ENCODE data around the gene GRB2.
"Not testable (repeated sequence)": the region's sequence is repeated elsewhere in the genome, so short reads cannot be mapped to it uniquely, and the experiment has no call there.

GRB2 gene

DNA sequence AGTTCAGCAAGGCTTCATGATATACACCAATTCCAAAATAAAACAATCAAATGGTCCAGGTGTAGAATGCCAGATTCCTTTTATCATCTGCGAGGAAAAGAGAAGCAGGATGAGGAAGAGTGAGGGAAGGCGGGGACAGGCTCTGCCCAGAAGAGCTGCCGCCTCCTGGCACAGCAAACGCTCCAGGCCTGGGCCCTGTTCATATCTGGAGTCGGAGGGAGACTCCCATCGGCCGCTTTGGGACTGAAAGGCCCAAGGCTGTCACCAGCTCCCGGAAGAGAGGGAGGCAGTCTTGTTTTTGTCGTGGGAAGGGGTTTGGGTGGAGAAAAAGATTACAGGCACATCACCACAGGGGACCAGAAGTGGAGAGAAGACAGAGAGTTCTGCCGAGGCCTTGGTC, 87.3 kb downstream of the GRB2 start:
- no peak for DNase-seq (ENCODE audit: low spot score)

- no peak for DNase-seq (ENCODE audit: low spot score)
Observed at GRCh38 chr17:75317671-75318070, 87.8 kb downstream of the GRB2 start.

- no peak for DNase-seq (ENCODE audit: low spot score)
Observed at GRCh38 chr17:75316253-75316652, 89.2 kb downstream of the GRB2 start.

- no peak for DNase-seq (ENCODE audit: low spot score)
Observed at GRCh38 chr17:75315541-75316243, 89.8 kb downstream of the GRB2 start.

DNA sequence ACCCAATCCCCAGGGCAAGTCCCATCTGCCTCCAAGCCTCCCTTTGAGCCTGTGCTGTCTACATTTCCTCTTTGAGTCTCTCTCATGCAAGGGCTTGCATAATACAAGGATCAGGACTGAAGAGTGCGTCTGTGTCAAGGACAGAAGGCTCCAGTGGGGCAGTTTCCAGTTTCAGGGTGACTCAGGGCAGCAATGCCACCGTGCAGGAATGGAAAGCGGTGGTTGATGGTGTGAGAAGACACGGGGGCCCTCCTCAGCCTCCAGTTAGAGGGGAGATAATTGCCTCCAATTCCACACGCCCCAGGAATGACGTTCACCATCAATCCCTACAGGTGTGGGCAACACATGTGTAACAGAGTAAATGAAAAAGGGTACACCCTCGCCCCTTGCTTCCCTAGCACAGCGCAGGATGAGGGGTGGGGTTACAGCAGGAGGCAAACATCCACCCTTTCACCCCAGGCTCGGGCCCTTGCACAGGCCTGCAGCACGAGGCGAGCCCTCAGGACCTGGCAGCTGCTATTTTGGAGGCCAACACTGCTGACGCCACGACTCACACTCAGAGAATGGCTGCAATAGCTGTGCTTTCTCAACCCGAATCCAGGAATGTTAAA, 91.4 kb downstream of the GRB2 start:
- no peak for DNase-seq (ENCODE audit: low spot score)

DNA sequence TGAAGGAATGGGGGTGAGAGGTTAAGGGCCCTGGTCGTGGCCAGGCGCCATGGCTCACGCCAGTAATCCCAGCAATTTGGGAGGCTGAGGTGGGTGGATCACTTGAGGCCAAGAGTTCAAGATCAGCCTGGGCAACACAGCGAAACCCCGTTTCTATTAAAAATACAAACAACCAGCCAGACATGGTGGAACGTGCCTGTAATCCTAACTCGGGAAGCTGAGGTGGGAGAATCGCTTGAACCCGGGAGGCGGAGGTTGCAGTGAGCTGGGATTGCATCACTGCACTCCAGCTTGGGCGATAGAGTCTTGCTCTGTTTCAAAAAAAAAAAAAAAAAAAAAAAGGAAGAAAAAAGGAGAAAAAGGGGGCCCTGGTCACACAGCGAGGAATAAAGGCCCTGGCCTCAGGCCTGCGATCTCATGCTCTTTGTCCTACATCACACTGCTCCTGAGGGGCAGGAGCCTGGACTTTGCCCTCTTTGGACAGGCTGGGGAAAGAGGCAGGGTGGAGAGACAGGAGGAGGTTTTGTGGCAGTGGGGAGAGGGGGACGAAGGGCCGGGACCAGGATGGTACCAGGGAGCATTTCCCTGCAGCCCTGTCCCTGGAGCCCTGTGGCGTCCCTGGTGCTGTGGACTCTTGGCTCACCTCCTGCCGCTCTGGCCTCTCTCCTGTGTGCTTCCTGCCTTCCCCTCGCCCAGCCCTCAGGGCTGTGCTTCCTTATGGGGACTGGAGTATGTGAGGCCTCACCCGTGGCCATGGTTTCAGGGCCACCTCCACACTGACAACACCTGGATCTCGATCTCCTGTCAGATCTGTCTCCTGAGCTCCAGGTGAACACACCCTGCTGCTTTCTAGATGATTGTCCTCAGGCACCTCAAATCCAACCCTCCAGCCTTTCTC, 96.5 kb downstream of the GRB2 start:
- DNase-seq (ENCODE audit: low spot score) = no peak

- no peak for DNase-seq (ENCODE audit: low spot score)
Observed at GRCh38 chr17:75307957-75308731, 97.3 kb downstream of the GRB2 start.

GRCh38 chr17:75301502-75302206, 103.8 kb downstream of the GRB2 start:
- no peak for DNase-seq (ENCODE audit: low spot score)

- no peak for DNase-seq (ENCODE audit: low spot score)
Observed at GRCh38 chr17:75301049-75301448, 104.4 kb downstream of the GRB2 start.

DNA sequence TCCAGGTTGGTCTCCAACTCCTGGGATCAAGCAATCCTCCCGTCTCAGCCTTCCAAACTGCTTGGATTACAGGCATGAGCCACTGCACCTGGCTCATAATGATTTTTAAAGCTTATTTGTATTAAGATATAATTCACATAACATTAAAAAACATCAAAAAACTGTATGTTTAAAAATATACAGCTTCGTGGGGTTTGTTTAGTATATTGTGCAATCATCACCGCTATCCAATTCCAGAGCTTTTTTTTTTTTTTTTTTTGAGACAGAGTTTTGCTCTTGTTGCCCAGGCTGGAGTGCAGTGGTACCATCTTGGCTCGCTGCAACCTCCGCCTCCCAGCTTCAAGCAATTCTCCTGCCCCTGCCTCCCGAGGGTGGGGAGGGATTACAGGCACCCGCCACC, 105.2 kb downstream of the GRB2 start:
- DNase-seq (ENCODE audit: low spot score) = no peak

DNA sequence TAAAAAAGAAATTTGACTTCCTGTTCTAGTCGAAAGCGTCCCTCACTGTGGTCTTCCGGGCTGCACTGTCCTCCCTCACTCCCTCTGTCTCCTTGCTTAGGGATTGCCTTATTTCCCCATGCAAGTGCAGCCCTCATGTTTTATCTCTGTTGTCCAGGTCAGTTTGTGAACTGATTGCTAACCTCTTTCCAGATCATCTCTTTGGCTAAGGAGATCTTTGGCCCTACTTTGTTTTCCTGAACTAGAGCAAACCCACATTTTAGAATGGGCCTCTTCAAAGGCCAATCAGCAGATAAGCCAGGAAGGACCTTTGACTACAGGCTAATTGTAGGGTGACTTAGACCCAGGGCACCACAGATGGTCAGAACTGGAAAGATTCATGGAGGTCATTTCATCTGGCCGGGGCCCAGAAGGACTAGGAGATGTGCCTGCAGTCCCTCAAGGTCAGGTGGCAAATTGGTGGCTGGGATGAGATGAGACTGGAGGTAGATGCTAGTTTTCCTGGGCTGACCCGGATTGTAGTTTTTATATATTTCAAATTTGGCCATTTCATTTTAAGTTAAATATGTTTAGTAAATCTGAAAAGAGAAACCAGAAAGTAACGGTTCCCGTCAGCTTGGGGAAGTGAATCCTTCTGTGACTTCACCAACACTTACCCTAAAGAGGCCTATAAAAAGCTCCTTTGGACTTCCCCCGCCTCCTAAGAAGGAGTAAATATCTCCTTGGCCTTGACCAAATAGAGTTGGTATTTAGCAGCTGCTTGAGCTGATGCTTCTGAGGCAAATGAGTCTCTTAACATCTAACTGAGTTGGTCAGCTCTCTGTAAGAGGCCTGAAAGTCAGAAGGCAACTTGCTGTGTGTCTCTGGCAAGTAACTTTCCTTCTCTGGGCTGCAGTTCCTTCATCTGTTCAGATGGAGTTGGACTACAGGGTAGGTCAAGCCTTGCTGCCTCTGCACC, 110.0 kb downstream of the GRB2 start:
- DNase-seq (ENCODE audit: low spot score) = no peak

DNA sequence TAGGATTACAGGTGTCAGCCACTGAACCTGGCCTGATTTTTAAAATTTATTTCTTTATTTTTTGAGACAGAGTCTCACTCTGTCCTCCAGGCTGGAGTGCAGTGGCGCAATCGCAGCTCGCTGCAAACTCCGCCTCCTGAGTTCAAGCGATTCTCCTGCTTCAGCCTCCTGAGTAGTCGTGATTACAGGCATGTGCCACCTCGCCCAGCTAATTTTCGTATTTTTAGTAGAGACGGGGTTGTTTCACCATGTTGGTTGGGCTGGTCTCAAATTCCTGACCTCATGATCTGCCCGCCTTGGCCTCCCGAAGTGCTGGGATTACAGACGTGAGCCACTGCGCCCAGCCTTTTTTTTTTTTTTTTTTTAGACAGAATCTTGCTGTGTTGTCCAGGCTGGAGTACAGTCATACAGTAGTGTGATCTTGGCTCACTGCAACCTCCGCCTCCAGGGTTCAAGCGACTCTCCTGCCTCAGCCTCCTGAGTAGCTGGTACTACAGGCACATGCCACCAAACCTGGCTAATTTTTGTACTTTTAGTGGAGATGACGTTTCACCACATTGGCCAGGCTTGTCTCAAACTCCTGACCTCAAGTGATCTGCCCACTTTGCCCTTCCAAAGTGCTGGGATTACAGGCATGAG, 112.5 kb downstream of the GRB2 start:
- DNase-seq (ENCODE audit: low spot score) = not testable (repeated sequence)

DNA sequence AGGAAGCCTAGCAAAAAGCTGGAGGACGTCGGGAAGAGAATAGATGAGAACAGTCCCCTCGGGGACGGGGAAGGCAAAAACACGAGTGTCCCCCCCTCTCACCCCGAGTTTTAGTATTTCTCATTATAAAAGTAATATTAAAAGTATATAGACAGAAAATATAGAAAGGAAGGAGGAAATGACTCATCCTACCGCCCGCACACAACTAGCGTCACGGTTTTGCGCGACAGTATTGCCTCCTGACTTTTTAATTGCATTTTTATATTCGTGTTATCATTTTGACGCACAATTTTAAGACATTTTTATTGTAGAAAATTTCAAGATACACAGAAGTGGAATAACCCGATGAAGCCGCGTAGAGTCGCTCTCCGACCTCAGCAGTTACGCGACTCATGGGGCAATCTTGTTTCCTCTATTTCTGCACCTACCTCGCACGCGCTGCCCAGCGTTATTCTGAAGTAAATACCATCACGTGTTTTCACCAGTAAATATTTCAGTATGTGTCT, 115.6 kb downstream of the GRB2 start:
- DNase-seq (ENCODE audit: low spot score) = no peak

DNA sequence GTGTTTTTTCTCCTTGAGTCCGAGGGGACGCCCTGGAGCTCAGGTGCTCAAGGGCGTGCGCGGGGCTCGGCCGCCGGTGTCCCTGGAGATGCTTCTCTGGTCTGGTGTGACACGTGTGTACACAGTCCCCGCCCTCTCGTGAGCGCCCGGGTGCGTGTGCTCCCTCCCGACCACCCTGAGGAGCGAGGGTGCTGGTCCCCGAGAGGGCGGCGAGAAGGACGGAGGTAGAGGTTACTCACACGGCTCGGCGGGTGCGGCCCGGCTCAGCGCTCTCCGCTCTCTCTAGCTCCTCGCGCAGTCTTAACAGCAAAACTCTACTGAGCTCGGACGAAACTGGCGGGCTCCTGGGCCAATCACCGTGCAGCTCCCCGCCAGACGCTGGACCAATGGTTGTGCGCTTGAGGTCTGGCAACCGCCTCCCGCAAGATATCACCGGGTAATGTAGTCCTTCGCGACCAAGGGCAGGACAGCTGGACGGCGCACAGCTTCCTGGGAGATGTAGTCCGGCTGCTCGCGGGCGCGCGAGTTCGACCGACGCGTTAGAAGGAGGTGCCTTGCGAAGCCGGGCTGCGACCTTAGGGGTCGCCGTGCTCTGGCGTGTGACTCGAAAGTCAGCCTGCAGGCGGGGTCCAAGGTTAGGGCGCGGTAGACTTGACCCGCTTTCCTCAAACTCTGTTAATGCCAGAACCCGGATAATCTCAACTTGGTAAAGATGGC, 116.2 kb downstream of the GRB2 start, which contains the start of gene SLC25A19:
Gene SLC25A19, minus strand, starts transcription at position 319 of the 717 bp plus-strand sequence. CDS start 2,669 bp downstream, outside the sequence.
- DNase-seq (ENCODE audit: low spot score) = peak; percentile 96

GRCh38 chr17:75288770-75289114, 116.7 kb downstream of the GRB2 start:
- DNase-seq (ENCODE audit: low spot score) = no peak

DNA sequence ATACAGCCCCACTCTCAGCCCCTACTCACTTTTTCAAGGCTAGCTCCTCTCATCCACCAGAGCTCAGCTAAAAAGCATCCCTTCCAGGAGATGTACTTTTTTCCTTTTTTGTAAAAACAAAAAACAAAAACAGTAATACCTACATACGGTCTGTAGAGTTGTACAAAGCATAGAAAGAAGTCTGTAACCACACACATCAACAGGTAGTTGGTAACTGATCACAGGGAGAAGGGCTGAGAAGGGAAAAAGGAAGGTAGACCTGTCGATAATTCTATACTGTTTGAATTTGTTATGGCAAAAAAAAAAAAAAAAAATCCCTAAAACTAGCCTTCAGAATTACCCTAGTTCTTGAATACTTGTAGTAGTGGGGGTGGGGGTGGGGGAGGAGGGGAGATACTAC, 117.1 kb downstream of the GRB2 start:
- no peak for DNase-seq (ENCODE audit: low spot score)

DNA sequence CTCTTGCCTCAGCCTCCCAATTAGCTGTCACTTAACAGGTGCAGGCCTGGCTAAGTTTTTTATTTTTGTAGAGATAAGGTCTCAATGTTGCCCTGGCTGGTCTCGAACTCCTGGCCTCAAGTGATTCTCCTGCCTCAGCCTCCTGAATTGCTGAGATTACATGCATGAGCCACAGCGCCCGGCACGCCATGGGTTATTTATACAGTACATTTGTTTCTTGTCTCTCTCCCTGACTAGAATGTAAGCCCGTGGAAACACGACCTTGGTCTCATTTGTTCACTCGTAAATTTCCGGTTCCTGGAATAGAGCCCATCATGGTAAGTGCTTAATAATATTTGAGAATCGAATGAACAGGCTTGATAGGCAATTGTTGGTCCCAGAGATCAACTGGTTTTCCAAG, 118.3 kb downstream of the GRB2 start:
- no peak for DNase-seq (ENCODE audit: low spot score)

DNA sequence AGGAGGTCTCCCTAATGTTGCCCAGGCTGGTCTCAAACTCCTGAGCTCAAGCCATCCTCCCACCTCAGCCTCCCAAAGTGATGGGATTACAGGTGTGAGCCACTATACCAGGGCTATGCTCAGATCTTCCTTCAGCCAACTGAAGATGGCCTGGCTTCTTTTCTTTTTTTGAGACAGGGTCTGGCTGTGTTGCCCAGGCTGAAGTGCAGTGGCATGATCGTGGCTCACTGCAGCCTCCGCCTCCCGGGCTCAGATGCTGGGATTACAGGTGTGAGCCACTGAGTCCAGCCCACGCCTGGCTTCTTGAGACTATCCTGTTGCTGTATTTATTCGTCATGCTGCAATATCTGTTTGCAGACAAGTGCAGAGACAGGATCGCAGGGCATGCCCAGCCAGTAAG, 120.4 kb downstream of the GRB2 start:
- DNase-seq (ENCODE audit: low spot score) = no peak

GRCh38 chr17:75280189-75280588, 125.3 kb downstream of the GRB2 start:
- not testable (repeated sequence) for DNase-seq (ENCODE audit: low spot score)

Measured in left forelimb (tissue), 1 donor.